ENCODE data around the gene BOD1.

Gene BOD1

DNA sequence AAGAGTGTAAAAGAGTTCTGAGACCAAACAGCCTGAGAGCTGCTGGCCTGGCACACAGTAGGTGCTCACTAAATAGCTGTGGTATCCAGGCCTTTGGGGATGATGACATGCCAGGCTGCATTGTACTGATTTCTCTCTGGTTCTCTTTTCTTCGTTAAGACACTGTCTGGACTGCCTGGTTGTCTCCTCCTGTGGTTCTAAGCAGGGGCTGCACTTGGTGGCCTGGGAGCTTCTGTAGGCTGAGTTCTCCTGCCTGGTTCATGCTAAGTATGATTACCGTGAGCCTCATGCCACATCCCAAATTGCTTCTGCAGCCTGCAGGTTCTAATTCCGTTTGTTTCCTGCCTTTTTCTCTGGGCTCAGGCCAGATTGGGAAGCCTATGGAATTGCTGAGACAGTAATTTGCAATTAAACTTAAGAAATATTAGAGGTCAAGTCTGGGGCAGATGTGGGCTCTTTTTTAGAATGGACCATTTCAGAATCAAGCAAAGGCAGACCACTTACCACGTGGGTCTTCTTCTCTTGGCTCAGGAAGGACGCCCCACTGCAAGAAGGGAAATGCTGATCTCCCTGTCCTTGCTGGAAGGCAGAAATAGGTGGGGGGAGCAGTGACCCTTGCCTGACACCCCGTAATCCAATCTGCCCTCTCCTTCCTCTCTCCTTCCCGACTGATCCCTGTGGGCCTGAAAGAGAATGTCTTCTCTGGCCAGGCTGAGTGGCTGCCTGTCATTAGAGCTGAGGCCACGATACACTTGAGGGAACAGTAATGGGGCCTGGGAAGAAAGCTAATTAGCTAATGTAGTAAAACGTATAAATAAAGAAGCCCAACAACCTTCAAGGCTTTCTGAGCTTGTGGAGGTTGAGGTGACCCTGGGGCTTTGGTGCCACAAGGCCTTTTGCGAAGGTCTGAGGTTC lies 21.9 kb upstream of the BOD1 start:
- DNase-seq, result peak; percentile 27

DNA sequence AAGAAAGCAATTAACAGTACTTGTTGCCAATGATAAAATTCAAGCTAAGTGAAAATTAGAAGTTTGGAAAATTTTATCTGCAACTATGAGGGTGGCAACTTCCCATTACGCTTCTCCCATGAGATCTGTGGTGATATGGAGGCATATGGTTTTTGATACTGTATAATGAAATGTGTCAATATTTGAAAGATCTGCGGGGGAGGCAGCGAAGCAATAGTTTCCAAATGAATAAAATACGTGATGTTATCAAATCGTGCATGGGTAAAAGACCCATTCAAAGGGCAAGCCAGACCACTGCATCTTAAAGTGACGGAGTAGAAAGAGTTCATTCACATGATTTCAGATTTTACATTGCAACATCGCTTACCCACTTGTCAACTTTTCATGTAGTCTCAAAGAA lies 20.9 kb upstream of the BOD1 start:
- no peak for DNase-seq

DNA sequence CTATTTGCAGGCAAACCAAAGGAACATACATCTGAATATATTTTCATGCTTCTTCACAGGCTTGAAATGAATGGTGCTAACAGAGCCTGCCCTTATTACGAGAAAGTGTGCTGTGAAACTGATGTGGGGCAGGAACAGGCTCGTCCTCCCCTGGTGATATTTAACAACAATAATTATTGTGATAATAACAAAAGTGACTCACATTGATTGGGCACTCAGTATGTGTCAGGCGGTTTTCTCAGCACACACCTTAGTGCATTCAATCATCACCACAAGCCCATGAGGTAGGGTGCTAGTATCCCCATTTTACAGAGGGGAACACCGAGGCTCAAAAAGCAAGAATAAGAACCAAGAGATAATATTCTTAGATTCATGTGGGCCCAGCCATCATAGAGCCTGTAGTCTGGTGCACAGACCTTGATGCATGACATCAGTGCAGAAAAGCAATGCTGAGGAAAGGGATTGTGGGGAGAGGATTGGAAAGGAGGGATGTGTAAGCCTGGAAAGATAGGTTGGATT lies 18.1 kb upstream of the BOD1 start:
- DNase-seq, result no peak

DNA sequence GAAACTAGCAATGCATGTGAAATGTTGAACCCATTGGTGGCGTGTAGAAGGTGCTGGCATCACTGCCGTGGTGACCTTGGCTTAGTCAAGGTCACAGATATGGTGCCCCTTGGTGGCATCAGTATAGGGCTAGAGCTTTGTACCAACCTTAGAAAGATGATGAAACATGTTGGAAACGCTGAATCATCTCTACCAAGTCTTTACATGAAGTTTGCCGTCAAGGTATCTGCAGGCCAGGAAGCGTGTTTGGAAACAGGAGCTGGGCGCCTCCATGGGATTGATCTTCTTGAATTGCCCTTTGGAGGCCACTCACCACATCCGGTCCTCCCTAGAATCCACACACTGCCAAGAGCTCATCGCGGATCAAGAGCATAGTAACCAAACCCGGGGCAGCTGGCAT lies 16.9 kb upstream of the BOD1 start:
- DNase-seq, result no peak

DNA sequence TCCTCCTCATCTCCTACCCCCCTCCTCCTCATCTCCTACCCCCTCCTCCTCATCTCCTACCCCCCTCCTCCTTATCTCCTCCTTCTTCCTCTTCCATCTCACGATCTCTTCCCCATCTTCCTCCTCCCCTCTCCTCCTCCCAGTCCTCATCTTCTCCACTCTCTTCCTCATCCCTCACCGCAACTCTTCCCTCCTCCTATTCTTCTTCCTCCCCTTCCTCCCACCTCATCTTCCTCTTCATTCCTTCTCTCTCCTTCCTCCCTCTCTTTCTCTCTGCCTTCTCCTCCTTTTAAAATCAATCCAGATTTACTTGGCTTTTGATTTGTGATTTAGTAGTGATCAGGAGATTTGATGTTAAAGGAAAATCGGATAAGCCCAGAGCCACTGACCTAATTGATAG lies 15.0 kb upstream of the BOD1 start:
- no peak for DNase-seq

DNA sequence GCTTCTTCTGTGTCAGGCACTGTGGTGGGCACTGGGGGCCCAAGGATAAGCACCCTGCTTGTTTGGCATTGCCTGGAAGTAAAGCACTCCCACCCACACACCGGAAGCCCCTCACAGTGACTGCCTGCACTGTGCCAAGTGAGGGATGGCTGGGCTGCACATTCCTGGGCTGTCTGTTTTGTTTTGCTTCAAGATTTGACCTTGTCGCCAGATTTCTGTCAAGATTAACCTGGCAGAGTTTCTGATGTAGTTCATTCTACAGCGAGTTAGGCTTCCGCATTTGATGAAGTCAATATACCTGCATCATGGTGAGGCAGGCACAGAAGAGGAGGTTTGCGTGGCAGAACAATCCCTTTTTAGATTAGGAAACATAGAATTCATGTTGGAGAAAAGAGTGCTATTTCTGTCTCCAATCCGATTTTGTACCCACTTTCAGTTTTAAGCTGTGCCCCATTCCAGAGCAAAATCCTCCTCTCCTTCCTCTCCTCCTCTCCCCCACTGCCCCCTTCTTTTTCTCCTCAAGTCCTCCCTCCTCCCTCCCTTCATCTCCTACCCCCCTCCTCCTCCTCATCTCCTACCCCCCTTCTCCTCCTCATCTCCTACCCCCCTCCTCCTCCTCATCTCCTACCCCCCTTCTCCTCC lies 14.4 kb upstream of the BOD1 start:
- DNase-seq, result no peak

DNA sequence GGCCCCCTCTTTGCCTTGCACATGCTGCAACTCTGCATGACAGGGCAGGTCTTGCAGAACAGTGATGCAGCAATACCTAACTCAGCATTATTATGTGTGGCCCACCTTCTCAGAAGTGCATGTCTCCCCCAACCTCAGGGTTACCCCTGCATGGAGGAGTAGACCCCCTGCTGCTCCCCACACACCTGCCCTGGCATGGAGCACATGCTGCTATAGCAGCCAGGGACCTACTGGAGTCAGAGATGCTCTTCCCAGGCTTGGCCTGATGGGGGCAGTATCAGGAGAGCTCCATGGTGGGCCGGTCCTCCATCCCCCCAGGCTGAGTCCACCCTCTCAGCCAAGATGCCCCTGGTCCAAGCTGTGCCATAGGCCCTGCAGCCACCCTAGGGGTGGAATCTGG lies 13.2 kb upstream of the BOD1 start:
- peak; percentile 29 for DNase-seq

DNA sequence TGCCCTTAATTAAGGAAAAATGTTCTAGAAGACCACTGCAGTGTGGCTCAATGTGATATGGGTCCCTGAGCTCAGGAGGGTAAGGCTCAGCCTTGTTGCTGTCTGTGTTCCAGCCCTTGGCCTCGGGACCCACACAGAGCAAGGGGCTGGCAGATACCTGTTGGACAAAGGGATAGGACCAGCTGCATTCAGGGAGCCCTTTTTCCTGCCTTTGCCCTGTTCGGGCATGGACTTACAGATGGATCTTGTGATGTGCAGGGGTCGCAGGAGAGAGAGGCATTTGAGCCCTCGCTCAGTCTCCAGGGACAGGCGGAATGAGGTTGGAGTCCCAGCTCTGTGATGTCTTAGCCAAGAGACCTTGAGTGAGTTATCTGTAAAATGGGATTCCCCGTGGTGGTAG lies 12.1 kb upstream of the BOD1 start:
- DNase-seq, result no peak

DNA sequence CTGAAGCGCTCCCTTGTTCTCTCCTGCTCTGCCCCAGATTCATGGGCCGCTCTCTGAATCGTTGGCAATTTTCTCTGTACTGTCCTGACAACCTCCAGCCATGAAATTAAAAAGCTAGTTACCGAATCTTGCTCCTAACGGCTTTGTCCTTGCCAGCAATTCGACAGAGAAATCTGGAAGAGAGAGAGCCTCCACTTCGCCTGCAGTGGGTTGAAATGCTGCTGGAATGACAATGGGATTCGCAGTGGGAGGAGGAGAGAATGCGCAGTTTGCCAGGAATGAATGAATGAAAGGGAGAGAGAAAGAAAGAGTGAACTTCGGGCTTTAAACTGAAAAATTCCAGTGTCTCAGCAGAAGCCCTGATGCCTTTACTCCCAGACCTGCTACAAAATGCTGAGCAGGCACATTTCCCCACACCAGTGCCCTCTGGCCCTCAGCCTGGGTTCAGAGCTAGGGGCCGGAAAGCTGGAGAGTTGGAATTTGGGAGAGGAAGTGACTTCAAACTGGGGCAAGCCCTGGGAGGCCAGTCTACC lies 11.5 kb upstream of the BOD1 start:
- no peak for DNase-seq

DNA sequence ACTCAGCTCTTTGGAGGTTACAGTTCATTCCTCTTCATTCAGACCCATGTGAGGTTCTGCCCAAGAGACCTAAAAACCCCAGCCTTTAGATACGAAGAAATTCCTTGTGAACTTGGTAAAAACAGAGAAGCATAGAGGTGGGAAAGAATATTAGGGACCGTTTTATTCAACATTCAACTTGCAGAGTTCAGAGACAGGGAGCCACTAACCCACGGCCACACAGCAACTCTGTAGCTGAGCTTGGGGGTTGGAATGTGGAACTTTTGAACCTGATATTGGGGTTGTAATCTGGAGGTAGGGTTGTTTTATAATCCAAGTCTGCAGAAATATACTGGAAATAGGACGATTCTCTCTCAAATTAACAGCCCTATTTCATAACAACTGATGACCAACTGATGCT lies 10.8 kb upstream of the BOD1 start:
- DNase-seq, result no peak

DNA sequence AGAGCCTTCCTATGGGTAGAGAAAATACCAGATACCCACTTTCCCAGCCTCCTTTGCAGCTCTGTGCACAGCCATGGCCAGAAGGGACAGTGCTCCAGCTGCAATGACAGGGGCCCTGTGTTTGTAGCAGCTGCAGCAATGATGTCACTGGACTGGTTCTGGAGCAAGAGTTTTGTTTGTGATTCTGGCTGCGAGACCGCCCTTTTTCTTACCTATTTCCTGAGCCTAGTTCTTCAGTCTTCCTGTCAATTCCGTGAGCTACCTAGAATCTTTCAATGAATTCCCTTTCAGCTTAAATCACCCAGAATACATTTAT lies 10.0 kb upstream of the BOD1 start:
- no peak for DNase-seq

DNA sequence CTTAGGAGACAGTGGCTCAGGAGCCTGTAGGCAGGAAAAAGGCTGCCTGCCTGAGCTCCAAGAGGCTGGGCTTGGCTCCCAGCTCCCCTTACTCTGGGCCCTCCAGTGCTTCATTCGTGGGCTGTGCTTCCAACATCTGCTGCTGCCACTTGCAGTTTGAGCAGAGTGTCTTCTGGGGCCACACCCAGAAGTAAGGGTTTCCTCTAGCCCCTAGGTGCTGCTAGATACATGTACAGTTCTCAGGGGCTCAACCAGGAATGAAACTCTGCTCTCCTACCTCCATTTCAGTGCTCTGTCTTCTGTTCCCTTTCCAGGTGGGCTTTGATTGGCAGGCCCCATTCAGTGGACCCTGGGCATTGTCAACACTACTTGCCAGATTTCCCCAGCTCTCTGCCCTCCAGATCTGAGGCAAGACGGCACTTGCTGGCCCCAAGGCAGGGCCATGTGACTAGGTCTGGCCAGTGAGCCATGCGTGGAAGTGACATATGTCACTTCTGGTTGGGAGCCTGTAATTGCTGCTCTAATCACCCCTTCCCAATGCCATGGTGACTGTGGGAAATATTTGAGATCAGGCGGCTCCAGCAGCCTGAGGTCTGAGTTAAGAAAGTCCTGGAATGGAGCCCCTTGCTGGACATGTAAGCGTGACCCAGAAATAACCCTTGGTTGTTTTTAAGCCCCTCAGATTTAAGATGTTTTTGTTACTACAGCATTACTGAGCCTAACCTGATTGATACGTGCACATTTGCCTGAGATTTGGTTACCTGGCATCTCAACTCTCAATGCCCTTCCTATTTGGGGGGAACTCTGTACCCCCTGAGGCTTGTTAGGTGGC lies 9.4 kb upstream of the BOD1 start:
- peak; percentile 61 for DNase-seq

DNA sequence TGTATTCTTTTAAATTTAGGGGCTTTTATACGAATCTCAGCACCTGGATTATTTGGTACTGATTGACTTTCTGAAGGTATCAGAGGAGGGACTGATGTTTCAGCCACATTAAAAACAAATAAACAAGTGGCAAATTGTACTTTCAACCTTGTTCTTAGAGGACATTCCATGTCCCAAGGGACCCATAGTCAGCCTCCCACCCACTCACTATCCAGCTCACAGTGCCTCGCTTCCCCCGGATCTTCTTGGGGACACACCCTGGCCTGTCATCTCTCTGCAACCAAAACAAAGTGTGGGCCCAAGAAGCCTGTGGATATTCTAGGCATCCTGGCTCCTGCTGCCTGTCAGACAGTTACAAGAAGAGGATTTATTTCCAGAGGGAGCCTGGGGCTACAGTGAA lies 8.8 kb upstream of the BOD1 start:
- DNase-seq, result no peak

DNA sequence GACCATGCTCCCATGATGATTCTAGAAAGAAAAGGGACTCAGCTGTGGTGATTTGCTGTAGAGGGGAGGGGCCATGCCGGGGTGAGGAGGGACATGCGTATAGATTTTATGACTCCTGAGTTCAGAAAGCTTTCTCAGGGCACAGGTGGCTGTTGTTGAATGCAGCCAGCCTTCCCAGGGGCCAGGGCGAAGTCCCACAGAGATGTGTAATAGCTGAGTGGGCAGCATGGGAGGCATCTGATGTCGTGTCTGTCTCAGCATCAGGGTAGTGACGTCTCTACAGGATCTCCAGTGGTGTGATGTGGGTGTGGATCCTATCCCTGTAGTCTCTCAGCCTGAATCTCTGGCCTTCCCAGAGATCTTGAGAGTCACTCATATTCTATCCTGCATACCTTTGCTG lies 7.8 kb upstream of the BOD1 start:
- no peak for DNase-seq

DNA sequence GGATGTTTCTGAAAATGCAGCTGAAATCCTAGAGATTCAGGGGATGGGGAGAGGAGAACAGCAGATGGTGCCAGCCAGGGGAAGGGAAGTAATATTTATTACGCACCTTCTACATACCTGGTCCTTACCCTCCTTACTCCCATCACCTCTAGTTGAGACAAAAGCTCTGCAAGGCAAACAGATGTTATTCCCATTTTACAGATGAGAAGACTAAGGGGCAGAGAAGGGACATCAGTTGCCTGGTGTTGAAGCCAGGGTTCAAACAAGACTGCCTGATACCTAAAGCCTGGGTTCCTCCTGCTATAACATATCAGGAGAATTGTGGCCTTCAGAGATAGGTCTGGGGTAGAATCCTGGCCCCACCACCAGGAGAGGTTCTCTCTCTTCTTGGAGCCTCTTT lies 7.3 kb upstream of the BOD1 start:
- DNase-seq, result no peak

DNA sequence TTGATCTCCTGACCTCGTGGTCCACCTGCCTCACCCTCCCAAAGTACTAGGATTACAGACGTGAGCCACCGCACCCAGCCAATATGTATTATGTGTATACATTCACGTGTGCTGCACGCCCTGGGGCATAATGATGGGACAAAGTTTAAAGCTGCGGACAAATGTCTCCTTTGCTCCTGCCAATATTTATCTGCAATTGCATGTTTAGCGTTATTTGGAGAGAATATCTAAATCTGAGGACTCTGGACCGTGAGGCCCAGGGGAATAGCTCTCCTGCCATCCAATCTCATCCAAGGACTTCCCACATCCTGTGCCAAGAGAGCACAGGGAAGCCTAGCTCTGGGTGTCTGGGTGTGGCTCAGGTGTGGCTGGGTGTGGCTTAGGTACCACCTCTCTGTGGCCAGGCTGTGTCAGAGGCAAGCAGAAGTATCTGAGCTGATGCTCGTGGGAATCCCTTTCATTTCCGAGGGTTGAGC lies 6.9 kb upstream of the BOD1 start:
- no peak for DNase-seq

DNA sequence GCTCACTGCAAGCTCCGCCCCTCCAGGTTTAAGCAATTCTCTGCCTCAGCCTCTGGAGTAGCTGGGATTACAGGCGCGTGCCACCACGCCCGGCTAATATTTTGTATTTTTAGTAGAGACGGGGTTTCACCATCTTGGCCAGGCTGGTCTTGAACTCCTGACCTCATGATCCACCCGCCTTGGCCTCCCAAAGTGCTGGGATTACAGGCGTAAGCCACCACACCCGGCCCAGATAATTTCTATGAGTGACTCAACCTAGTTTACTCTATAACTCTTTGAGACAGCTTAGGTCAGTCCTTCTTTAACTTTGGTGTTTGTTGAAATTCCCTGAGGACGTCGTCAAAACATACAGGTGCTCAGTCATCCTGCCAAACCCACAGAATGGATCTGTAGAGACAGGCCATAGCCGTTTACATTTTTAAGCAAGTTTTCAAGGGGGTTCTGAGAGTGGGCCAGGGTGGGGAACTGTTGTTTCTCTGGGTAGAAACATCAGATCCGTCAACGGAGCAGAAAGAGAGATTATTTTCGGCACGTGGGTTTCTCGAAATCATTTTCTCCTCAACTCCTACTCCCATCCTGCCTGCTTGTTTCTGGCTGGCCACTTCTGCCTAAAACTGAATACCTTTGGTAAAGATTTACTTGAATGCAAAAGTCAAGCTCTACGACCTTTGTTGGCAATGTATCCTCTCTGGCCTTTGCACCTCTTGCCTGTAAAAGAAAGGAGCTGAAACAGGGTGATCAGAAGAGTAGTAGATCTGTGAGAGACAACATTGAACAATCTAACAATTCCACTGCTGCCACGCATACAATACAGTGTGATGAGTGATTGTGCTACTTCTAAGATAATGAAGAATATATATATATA lies 6.0 kb upstream of the BOD1 start:
- DNase-seq, result no peak

DNA sequence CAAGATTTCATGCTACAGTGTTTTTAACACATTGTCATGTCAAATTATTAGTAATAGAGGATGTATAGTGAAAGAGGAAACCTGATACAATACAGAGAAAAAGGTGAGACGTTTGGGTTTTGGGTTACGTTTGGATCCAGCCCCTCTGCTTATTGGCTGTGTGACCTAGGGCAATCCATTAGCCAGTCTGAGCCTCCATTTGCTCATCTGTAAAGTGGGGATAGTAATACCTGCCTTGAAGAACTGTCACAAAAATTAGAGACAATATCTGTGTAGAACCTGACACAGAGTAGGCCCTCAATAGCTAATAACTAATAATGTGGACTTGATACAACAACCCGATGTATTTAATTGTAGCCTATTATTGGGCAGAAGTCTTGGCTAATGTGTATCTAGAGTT lies 4.3 kb upstream of the BOD1 start:
- no peak for DNase-seq

DNA sequence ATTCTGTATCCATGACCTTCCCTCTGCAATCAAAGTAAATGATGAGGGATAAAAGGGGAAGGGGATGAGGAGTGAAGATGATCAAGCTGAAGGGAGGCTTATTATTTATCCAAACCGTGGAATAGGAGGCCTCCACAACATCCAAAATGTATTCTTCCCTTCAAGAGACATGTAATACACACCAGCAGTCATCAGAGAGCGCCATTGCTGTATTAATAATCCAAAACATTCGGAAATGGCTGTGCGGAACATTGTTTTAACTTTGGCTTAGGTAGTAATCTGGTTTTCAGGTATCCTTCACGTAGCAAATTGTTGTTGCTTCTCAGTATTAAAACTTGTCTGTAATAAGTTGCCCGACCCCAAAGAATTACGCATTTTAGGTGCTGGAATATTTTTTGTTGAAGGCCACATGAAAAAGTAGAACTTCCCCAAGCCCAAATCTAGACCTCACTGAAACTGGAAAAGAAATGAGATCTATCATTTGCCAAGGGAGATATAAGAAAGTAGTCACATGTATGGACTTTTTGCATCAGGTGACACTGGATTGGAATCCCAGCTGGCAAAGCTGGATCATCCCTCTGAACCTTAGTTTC lies 2.6 kb upstream of the BOD1 start:
- DNase-seq, result peak; percentile 81

DNA sequence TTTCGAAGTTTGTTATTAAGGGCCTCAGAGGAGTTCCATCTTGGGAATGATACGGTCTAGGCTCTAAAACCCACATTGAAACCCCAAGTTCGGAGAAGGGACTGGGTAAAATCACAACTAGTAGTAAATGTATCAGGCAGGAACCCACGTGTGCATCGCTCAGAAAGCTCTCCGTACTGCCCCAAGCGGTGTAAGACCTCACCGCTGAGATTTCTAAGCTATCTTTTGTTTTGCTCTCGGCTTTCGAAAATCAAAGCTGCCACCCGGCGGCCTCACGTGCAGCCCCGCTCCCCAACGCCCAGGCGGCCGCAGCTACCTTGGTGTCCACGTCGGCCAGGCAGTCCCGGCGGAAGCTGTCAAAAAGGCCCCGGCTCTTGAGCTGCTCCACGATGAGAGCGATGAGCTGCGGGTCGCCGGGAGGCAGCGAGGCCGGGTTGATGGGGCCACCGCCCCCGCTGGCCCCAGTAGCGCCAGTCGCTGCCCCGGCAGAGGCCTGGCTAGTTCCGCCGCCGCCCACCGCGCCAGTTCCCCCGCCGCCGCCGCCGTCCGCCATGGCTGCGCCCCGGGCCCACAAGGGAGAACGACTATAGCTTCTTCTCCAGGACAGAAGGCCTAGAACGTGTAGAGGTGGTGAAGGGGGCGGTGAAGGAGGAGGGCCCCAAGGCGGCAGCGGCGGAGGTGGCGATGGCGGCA lies 420 bp downstream of the BOD1 start:
- DNase-seq, result peak; percentile 88

DNA sequence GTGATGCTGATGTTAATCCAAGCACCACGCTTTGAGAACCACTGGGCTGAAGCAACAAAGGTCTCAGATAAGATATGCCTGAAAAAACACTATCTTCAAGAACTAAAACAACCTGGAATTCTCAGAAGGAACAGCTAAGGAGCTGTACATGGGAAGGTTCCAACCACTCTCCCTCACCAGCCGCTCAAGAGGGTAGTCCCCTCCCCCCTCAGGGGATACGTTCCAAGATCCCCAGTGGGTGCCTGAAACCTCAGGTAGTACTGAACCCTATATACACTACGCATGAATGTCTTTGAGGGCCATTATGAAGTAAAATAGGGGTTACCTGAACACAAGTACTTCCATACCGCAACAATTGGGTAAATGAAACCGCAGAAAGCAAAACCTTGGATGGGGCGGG lies 1.9 kb downstream of the BOD1 start:
- no peak for DNase-seq

All from hematopoietic multipotent progenitor cell treated with erythropoietin and hydrocortisone succinate and interleukin-3 and kit ligand, for 4 days (in vitro differentiated cells).